Measurements from ENCODE around the gene KATNB1.
"Not testable (repeated sequence)": the region's sequence is repeated elsewhere in the genome, so short reads cannot be mapped to it uniquely, and the experiment has no call there.

KATNB1 gene

GRCh38 chr16:57791893-57792461 is 56.4 kb downstream of the KATNB1 start:
- no peak for TF ChIP-seq CTCF (IDR thresholded peaks at IDR 0.05; ENCODE audit: low read depth, low read length)
- DNase-seq (ENCODE audit: extremely low read depth, low read depth) = no peak

GRCh38 chr16:57794849-57795430 is 59.4 kb downstream of the KATNB1 start:
- TF ChIP-seq CTCF (IDR thresholded peaks at IDR 0.05; ENCODE audit: low read depth, low read length) = no peak
- DNase-seq (ENCODE audit: extremely low read depth, low read depth) = no peak

GRCh38 chr16:57795431-57795878 is 59.9 kb downstream of the KATNB1 start:
- peak; percentile 39 for TF ChIP-seq CTCF (IDR thresholded peaks at IDR 0.05; ENCODE audit: low read depth, low read length)
- no peak for DNase-seq (ENCODE audit: extremely low read depth, low read depth)

- not testable (repeated sequence) for DNase-seq (ENCODE audit: extremely low read depth, low read depth)
Observed at GRCh38 chr16:57796014-57796413, 60.4 kb downstream of the KATNB1 start.

- TF ChIP-seq CTCF (IDR thresholded peaks at IDR 0.05; ENCODE audit: low read depth, low read length) = no peak
- no peak for DNase-seq (ENCODE audit: extremely low read depth, low read depth)
Observed at GRCh38 chr16:57797216-57797525, 61.6 kb downstream of the KATNB1 start.

GRCh38 chr16:57797526-57798266 is 62.1 kb downstream of the KATNB1 start:
- no peak for TF ChIP-seq CTCF (IDR thresholded peaks at IDR 0.05; ENCODE audit: low read depth, low read length)
- DNase-seq (ENCODE audit: extremely low read depth, low read depth) = no peak

- no peak for DNase-seq (ENCODE audit: extremely low read depth, low read depth)
Observed at GRCh38 chr16:57798267-57798810, 62.8 kb downstream of the KATNB1 start.

More at GRCh38 chr16:57798267-57798810, 62.8 kb downstream of the KATNB1 start:
- no peak for TF ChIP-seq CTCF (IDR thresholded peaks at IDR 0.05; ENCODE audit: low read depth, low read length)

Data from AG09319 (cell line).